Erythroblast (primary cell): Measurements from ENCODE around the gene CNTNAP5.

Source experiments
- DNase-seq, 2 experiments: peaks; one replicate each; lab custom pipeline; 2025; lab: John Stamatoyannopoulos, UW
- GATA1 ChIP-seq: IDR thresholded peaks from 2 replicates; pipeline ENCODE4 v1.6.1; 2011; ENCODE audit warnings: low read depth, mild to moderate bottlenecking, control low read depth, low read length, moderate library complexity
- POLR2A ChIP-seq: IDR thresholded peaks from 2 replicates; pipeline ENCODE4 v1.6.1; 2011; ENCODE audit warnings: mild to moderate bottlenecking, low read length

CNTNAP5 gene

GRCh38 chr2:124584615-124585014 is 559.5 kb downstream of the CNTNAP5 start:
- DNase-seq = no peak
- no peak for TF ChIP-seq GATA1
- TF ChIP-seq POLR2A = no peak

GRCh38 chr2:124585277-124585676 is 560.2 kb downstream of the CNTNAP5 start:
- no peak for DNase-seq
- TF ChIP-seq GATA1 (no peak), POLR2A (no peak)

- TF ChIP-seq GATA1 = no peak
- TF ChIP-seq POLR2A = no peak
- no peak for DNase-seq
Observed at GRCh38 chr2:124586210-124586609, 561.1 kb downstream of the CNTNAP5 start.

- TF ChIP-seq POLR2A (no peak), GATA1 (no peak)
- no peak for DNase-seq
Observed at GRCh38 chr2:124586835-124587234, 561.7 kb downstream of the CNTNAP5 start.

GRCh38 chr2:124589971-124590370 is 564.9 kb downstream of the CNTNAP5 start:
- no peak for TF ChIP-seq POLR2A
- no peak for TF ChIP-seq GATA1
- DNase-seq = no peak

- no peak for TF ChIP-seq GATA1
- no peak for TF ChIP-seq POLR2A
- no peak for DNase-seq
Observed at GRCh38 chr2:124602759-124603158, 577.7 kb downstream of the CNTNAP5 start.

GRCh38 chr2:124604940-124605339 is 579.9 kb downstream of the CNTNAP5 start:
- DNase-seq = no peak
- TF ChIP-seq GATA1 (no peak), POLR2A (no peak)

GRCh38 chr2:124607679-124608078 is 582.6 kb downstream of the CNTNAP5 start:
- no peak for TF ChIP-seq POLR2A
- TF ChIP-seq GATA1 = no peak
- no peak for DNase-seq

GRCh38 chr2:124609667-124610066 is 584.6 kb downstream of the CNTNAP5 start:
- no peak for TF ChIP-seq POLR2A
- no peak for TF ChIP-seq GATA1
- no peak for DNase-seq

- DNase-seq = no peak
- no peak for TF ChIP-seq POLR2A
- TF ChIP-seq GATA1 = no peak
Observed at GRCh38 chr2:124610141-124610540, 585.1 kb downstream of the CNTNAP5 start.

- TF ChIP-seq POLR2A (no peak), GATA1 (no peak)
- no peak for DNase-seq
Observed at GRCh38 chr2:124610866-124611265, 585.8 kb downstream of the CNTNAP5 start.

- no peak for TF ChIP-seq POLR2A
- no peak for TF ChIP-seq GATA1
- DNase-seq = no peak
Observed at GRCh38 chr2:124623560-124623959, 598.5 kb downstream of the CNTNAP5 start.

- TF ChIP-seq POLR2A (no peak), GATA1 (no peak)
Observed at GRCh38 chr2:124625561-124625960, 600.5 kb downstream of the CNTNAP5 start.

GRCh38 chr2:124626993-124627392 is 601.9 kb downstream of the CNTNAP5 start:
- DNase-seq = no peak
- no peak for TF ChIP-seq GATA1
- no peak for TF ChIP-seq POLR2A

More at GRCh38 chr2:124625561-124625960, 600.5 kb downstream of the CNTNAP5 start:
- DNase-seq = no peak

GRCh38 chr2:124633812-124634211 is 608.7 kb downstream of the CNTNAP5 start:
- DNase-seq = no peak
- no peak for TF ChIP-seq GATA1

GRCh38 chr2:124639524-124639923 is 614.4 kb downstream of the CNTNAP5 start:
- no peak for DNase-seq
- TF ChIP-seq GATA1 (no peak), POLR2A (no peak)
